ENCODE data around the gene SURF1.

SURF1 gene

DNA sequence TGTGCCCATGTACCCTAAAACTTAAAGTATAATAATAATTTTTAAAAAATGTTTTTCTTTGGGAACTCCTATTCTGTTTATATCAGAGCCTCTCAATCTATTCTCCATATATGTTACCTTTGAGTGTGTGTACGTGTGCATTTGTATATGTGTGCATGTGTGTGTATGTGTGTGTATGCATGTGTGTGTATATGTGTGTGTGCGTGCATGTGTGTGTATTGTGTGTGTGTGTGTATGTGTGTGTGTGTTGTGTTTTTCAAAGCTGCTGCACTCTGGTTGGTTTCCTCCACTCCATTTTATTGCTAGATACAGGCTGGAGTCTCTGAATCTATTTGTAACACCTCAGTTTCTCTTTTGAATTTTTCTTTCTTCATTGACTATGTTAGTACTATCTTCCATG lies 40.3 kb downstream of the SURF1 start:
- no peak for DNase-seq

DNA sequence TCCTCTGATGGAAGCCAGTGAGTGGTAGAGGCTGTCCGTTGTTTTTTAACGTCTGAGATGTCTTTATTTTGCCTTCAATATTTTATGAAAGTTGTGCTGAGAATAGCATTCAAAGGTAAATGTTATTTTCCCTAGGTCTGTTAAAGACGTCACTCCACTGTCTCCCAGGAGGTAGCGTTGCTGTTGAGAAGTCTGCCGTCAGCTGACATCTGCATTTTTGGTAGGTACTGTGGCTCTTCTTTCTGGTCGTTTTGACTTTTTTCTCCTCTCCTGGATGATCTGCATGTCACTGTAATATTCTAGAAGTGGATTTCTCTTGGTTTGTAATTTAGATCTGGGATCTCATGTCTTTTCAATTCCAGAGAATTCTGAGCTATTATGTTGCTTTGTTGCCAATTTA lies 46.7 kb downstream of the SURF1 start:
- DNase-seq = no peak

DNA sequence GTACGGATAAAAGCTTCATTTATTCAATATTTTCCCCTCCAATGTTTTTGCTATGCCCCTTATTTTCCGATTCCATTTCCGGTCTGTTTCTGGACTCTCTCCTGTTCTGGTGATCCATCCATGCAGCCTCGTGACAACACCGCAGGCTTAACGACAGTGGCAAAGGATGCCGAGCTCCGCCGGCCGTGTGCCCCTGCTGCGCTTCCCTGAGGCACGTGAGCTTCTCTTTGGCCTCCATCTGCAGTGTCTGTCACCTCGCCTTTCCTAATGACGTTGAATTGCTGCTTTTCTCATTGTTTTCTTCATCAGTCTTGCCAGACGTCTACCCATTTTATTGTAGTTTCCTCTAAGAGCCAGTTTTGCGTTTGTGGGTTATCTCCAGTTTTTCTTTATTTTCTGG lies 49.0 kb downstream of the SURF1 start:
- DNase-seq = no peak

DNA sequence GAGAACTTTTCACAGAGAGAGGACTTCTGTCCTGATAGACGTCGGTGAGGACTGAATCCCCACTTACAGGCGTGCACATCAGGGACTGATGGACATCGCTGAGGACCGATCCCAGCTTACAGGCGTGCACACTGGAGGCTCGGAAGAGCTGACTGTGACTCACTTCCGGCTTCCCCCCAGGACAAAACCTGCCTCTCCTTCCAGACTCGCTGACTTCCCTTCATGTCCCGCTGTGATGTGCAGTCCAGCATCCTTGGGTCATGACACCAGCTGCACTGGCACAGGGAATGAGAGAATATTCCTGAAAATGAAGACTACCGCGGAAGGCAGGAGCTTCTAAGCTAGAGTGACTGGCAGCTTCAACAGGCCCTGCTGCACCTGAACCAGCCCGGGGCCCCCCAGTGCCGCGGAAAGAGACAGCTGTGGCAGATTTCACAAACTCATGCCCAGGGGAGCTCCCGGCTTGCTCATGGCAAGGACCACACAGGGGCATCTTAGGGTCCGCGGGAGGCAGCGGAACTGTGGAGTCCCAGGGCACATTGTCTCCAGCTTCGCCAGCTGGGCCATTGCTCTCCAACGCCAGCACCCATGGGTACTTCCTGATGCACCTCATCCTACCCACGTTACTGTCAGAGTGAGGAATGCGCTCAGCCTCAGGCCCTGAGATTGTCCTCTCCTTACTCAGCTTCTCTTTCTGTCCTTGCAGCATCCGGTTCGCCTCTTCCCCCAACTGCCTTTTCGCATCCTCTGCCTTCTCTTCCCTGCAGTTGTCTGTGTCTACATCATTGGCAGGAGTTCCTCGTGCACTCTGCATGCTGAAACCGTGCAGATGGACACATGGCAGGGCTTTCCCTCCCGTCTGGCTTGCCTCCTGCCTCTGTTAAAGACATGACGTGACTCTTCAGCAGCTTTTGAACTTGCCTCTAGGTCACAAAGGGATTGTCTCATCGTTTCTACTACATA lies 49.8 kb downstream of the SURF1 start:
- no peak for DNase-seq

DNA sequence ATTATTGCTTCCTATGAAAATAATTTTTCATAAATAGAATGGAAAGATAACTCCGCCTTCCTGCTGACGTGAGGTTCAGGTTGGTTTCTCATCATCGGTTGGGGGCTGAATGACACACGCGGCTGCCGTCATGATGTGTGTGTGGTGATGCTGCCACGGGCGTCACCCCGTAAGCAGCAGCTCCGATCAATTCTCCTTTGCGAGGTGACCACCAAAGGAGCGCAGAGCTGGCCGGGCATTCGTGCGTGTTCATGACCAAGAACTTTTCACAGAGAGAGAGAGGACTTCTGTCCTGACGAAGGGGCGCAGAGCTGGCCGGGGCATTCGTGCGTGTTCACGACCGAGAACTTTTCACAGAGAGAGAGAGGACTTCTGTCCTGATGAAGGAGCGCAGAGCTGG lies 50.6 kb downstream of the SURF1 start:
- DNase-seq = no peak

DNA sequence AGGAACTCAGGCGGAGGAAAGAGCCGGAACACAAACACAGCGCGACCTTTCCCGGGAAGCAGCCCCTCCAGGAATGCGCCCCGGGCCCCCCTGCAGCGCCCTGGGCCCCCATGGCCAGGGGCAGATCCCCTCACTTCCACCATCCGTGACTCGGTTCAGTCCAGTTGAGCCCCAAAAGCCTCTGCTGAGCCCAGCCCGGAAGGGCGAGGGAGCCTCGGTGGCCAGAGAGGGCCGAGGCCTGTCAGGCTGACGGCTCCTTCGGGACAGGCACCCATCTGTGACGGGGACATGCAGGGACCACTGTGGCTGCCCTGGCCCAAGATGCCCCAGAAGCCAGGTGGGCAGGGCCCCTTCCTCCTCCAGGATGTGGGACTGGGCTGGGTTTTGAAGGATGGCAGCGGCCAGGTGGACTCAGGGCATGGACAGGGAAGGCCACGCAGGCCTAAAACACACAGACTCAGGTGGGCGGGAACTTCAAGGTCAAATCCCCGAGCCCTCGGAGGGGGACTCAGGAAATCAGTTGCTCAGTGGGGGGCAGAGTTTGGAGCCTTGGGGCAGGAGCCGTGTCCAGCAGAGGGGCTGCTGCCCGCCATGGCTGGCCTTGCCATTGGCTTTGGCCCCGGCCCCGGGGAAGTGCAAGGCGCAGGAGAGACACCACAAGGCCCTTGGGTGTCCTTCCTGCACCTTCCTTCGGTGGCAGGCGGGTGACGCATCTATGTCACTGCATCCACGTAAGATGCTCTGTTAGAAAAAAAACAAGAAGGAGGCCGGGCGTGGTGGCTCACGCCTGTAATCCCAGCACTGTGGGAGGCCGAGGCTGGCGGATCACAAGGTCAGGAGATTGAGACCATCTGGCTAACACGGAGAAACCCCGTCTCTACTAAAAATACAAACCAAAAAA lies 51.6 kb downstream of the SURF1 start:
- DNase-seq = no peak

DNA sequence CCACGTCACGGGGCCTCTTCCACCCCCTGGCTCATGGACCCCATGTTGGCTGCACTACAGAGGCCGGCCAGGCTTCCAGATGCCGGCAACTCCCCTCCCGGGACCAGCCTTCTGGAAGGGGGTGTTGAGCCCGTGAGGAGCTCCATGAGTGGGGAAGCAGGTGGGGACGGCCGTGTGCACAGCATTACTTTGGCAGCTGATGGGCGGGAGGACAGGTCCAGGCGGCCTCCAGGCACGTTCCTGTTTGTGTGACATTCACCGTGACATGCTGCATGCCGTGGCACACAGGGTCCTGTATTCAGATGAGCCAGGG lies 52.2 kb downstream of the SURF1 start:
- no peak for DNase-seq

DNA sequence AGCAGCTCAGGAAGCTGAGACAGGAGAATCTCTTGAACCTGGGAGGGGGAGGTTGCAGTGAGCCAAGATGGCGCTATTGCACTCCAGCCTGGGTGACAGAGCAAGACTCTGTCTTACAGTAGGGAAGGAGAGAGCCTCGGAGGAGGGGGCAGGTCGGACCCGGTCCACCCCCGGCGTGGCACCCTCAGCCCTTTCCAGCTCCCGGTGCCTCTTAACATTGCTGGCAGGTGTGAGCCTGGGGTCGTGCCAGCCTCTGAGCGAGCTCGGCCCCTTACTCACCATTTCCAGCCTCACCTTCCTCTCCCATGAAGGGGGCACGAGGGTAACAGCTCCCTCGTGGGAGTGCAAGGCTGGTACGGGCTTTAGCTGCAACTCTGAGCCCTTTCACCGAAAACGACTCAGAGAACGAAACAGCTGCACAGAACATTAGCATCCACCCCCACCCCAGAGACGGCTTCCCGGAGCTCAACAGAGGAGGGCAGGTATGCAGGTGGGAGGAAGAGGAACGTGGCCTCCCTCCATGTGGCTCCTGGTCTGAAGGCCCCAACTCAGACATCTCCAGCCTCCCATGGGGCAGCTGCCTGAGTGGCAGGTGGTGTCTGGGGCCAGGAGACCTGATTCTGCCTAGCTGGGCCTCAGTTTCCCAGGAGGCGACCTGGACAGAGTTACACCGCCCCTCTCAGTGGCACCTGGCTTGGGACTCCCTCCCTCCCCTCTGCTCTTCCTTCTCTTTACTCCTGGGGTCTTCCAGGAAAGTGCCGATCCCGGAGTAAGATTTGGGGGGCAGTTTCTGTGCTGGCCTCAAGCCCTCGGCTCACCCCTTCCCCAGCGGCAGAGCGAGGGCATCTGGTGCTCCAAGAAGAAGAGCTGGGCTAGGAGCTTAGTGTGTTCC lies 52.8 kb downstream of the SURF1 start:
- DNase-seq = no peak

Measured in NCI-H1436 treated with DMSO at 0.1 percent for 48 hours (cell line).